ENCODE measurements around the gene PSMB7.

Gene PSMB7

DNA sequence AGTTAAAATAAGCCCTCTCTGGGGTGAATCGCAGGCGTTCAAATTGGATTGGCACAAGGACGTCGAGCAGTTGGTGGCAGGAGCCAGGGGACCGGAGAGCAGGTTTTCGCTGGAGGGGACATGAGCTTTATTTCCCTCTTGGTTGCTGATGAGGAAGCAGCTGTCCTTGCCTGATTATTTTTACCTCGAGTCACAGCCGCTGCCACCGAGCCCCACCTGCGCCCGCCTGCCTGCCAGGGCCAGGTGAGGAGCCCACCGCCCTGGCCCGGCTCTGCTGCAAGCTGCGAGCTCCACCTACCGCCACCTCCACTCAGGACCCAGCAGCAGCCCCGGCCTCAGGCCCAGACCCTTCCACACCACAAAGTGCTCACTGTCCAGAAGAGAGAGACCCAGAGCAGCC lies 26.0 kb upstream of the PSMB7 start:
- H3K4me3 ChIP-seq (ENCODE audit: low read depth, low read length) = no peak overlapping the region
- no peak for DNase-seq (ENCODE audit: low read depth)
- no peak for TF ChIP-seq POLR2A (IDR thresholded peaks at IDR 0.05; ENCODE audit: extremely low read depth, insufficient read length)
- TF ChIP-seq, protein P1, sequence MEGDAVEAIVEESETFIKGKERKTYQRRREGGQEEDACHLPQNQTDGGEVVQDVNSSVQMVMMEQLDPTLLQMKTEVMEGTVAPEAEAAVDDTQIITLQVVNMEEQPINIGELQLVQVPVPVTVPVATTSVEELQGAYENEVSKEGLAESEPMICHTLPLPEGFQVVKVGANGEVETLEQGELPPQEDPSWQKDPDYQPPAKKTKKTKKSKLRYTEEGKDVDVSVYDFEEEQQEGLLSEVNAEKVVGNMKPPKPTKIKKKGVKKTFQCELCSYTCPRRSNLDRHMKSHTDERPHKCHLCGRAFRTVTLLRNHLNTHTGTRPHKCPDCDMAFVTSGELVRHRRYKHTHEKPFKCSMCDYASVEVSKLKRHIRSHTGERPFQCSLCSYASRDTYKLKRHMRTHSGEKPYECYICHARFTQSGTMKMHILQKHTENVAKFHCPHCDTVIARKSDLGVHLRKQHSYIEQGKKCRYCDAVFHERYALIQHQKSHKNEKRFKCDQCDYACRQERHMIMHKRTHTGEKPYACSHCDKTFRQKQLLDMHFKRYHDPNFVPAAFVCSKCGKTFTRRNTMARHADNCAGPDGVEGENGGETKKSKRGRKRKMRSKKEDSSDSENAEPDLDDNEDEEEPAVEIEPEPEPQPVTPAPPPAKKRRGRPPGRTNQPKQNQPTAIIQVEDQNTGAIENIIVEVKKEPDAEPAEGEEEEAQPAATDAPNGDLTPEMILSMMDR (IDR thresholded peaks at IDR 0.05; ENCODE audit: low read depth, low read length) = no peak
- TF ChIP-seq MYC (IDR thresholded peaks at IDR 0.05; ENCODE audit: low read depth, low read length) = no peak
- TF ChIP-seq MAX (IDR thresholded peaks at IDR 0.05; ENCODE audit: low read depth, low read length) = no peak

DNA sequence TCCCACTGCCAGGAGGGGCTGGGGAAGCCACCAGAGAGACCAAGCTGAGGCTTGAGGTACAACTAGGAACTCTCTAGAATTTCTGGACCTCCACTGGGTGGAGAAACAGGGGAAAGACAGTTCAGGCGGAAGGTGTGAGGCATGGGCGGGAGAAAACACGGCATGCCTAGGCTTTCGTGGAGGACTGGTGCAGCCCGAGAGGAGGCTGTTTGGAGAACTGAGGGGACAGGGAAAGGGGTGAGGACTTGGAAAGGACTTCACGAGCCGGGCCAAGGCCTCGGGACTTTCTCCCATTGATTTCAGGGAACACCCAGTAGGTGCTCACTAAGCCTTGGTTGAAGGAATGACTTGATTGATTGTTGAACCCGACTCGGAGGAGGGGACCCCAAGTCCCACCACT lies 25.5 kb upstream of the PSMB7 start:
- TF ChIP-seq POLR2A (IDR thresholded peaks at IDR 0.05; ENCODE audit: extremely low read depth, insufficient read length) (no peak), MAX (IDR thresholded peaks at IDR 0.05; ENCODE audit: low read depth, low read length) (no peak), MYC (IDR thresholded peaks at IDR 0.05; ENCODE audit: low read depth, low read length) (no peak)
- TF ChIP-seq, protein P1 (IDR thresholded peaks at IDR 0.05; ENCODE audit: low read depth, low read length) = no peak
- no peak for DNase-seq (ENCODE audit: low read depth)
- no peak overlapping the region for H3K4me3 ChIP-seq (ENCODE audit: low read depth, low read length)

- no peak for DNase-seq (ENCODE audit: low read depth)
- no peak for TF ChIP-seq MYC (IDR thresholded peaks at IDR 0.05; ENCODE audit: low read depth, low read length)
- TF ChIP-seq POLR2A (IDR thresholded peaks at IDR 0.05; ENCODE audit: extremely low read depth, insufficient read length) = no peak
- TF ChIP-seq, protein P1 (IDR thresholded peaks at IDR 0.05; ENCODE audit: low read depth, low read length) = no peak
- TF ChIP-seq MAX (IDR thresholded peaks at IDR 0.05; ENCODE audit: low read depth, low read length) = no peak
Observed at GRCh38 chr9:124439686-124440243, 24.5 kb upstream of the PSMB7 start.

GRCh38 chr9:124439086-124439485 lies 23.8 kb upstream of the PSMB7 start:
- TF ChIP-seq, protein P1 (IDR thresholded peaks at IDR 0.05; ENCODE audit: low read depth, low read length) = no peak
- TF ChIP-seq POLR2A (IDR thresholded peaks at IDR 0.05; ENCODE audit: extremely low read depth, insufficient read length) (no peak), MAX (IDR thresholded peaks at IDR 0.05; ENCODE audit: low read depth, low read length) (no peak), MYC (IDR thresholded peaks at IDR 0.05; ENCODE audit: low read depth, low read length) (no peak)
- DNase-seq (ENCODE audit: low read depth) = no peak
- H3K4me3 ChIP-seq (ENCODE audit: low read depth, low read length) = no peak overlapping the region

More at GRCh38 chr9:124439686-124440243, 24.5 kb upstream of the PSMB7 start:
- no peak overlapping the region for H3K4me3 ChIP-seq (ENCODE audit: low read depth, low read length)

DNA sequence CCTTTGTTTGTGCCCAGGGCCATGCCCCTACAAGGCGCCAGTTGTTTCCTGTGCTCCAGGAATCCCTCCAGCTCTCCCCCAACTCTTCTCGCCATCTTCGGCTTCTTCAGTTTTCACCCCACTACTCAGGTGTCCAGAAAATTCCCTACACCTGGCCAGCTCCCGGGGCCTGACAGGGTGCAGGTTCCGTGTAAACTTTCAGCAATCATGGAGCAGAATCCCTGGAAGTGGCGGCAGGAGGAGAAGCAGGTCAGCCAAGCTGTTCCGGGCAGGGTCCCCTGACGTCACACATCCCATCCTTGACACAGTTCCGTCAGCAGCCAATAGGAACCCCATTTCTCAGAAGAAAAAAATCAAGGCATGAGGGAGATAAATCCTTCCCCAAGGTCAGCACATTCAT lies 22.8 kb upstream of the PSMB7 start:
- DNase-seq (ENCODE audit: low read depth) = no peak
- TF ChIP-seq, protein P1 (IDR thresholded peaks at IDR 0.05; ENCODE audit: low read depth, low read length) = no peak
- TF ChIP-seq POLR2A (IDR thresholded peaks at IDR 0.05; ENCODE audit: extremely low read depth, insufficient read length) = no peak
- no peak for TF ChIP-seq MAX (IDR thresholded peaks at IDR 0.05; ENCODE audit: low read depth, low read length)
- TF ChIP-seq MYC (IDR thresholded peaks at IDR 0.05; ENCODE audit: low read depth, low read length) = no peak
- no peak overlapping the region for H3K4me3 ChIP-seq (ENCODE audit: low read depth, low read length)

Measured in NB4 (cell line).